ENCODE results near the gene GUCD1.

The GUCD1 gene

GRCh38 chr22:24496234-24496633 is 58.7 kb downstream of the GUCD1 start:
- H3K27ac ChIP-seq: no peak overlapping the region
- no peak for TF ChIP-seq CTCF (conservative IDR thresholded peaks at IDR 0.05)
- no peak for TF ChIP-seq ZFX (IDR thresholded peaks at IDR 0.05)

GRCh38 chr22:24495365-24495675 is 59.6 kb downstream of the GUCD1 start:
- TF ChIP-seq ZFX (IDR thresholded peaks at IDR 0.05) (no peak), CTCF (conservative IDR thresholded peaks at IDR 0.05) (no peak)
- no peak overlapping the region for H3K27ac ChIP-seq

- TF ChIP-seq ZFX (IDR thresholded peaks at IDR 0.05) (no peak), CTCF (conservative IDR thresholded peaks at IDR 0.05) (no peak)
- no peak within 1 kb of the TSS for H3K27ac ChIP-seq
Observed at GRCh38 chr22:24494528-24495364, 60.2 kb downstream of the GUCD1 start, which contains the start of gene UPB1. Gene UPB1 (plus strand): TSS chr22:24495332. CDS start chr22:24495404, 72 bp downstream.

GRCh38 chr22:24494167-24494527 is 60.8 kb downstream of the GUCD1 start:
- TF ChIP-seq CTCF (conservative IDR thresholded peaks at IDR 0.05) (no peak), ZFX (IDR thresholded peaks at IDR 0.05) (no peak)
- no peak overlapping the region for H3K27ac ChIP-seq

GRCh38 chr22:24492391-24492790 is 62.5 kb downstream of the GUCD1 start:
- TF ChIP-seq CTCF (conservative IDR thresholded peaks at IDR 0.05) (no peak), ZFX (IDR thresholded peaks at IDR 0.05) (no peak)
- no peak overlapping the region for H3K27ac ChIP-seq

All from C4-2B (cell line).